Neuronal stem cell (in vitro differentiated cells): Measurements from ENCODE around the gene AWAT2.

Source experiments
- DNase-seq: peaks from one replicate; pipeline ENCODE4 v3.0.0-alpha.2; 2013; ENCODE audit warnings: low spot score
- H2AFZ ChIP-seq: one replicate; pipeline ENCODE4 v1.6.1; 2013; ENCODE audit warnings: mild to moderate bottlenecking, low read length, inconsistent platforms
- H2AK5ac ChIP-seq: 2 replicates; pipeline ENCODE4 v1.6.1; 2013; ENCODE audit warnings: low read depth, mild to moderate bottlenecking, inconsistent platforms, low read length, moderate library complexity, mixed read lengths
- H2BK120ac ChIP-seq: 2 replicates; pipeline ENCODE4 v1.6.1; 2013; ENCODE audit warnings: low read depth, mild to moderate bottlenecking, inconsistent platforms, low read length, moderate library complexity, mixed read lengths
- H2BK12ac ChIP-seq: one replicate; pipeline ENCODE4 v1.6.1; 2013; ENCODE audit warnings: low read length, inconsistent platforms
- H2BK15ac ChIP-seq: 2 replicates; pipeline ENCODE4 v1.6.1; 2013; ENCODE audit warnings: mild to moderate bottlenecking, low read length, inconsistent platforms, mixed read lengths
- H2BK5ac ChIP-seq: one replicate; pipeline ENCODE4 v1.6.1; 2013; ENCODE audit warnings: inconsistent platforms, mild to moderate bottlenecking, low read length, moderate library complexity
- H3K14ac ChIP-seq: one replicate; pipeline ENCODE4 v1.6.1; 2013; ENCODE audit warnings: low read length, inconsistent platforms
- H3K18ac ChIP-seq: 2 replicates; pipeline ENCODE4 v1.6.1; 2013; ENCODE audit warnings: low read length, inconsistent platforms
- H3K23ac ChIP-seq: 2 replicates; pipeline ENCODE4 v1.6.1; 2013; ENCODE audit warnings: low read depth, mild to moderate bottlenecking, mixed read lengths, low read length, inconsistent platforms; ENCODE audit not compliant: poor library complexity
- H3K27ac ChIP-seq: replicated peaks from 3 replicates; pipeline ENCODE4 v1.5.1; 2013; ENCODE audit warnings: low read length, inconsistent platforms
- H3K27me3 ChIP-seq, 3 experiments: 2 replicates each; pipeline ENCODE4 v1.6.1; 2013; ENCODE audit warnings: low read length in 3 of 3, mild to moderate bottlenecking in 2 of 3, inconsistent platforms in 1 of 3, low read depth in 1 of 3, mixed read lengths in 1 of 3, moderate library complexity in 1 of 3; ENCODE audit not compliant: control insufficient read depth in 3 of 3, insufficient read depth in 3 of 3
- H3K36me3 ChIP-seq, 2 donors: replicated peaks in 1 of 2; 2 replicates each; pipeline ENCODE4 v1.6.1; 2013; ENCODE audit warnings: low read length in 2 of 2; ENCODE audit not compliant: control insufficient read depth in 2 of 2, insufficient read depth in 2 of 2
- H3K4ac ChIP-seq: 2 replicates; pipeline ENCODE4 v1.6.1; 2013; ENCODE audit warnings: inconsistent platforms, mild to moderate bottlenecking, low read length, moderate library complexity
- H3K4me1 ChIP-seq, 2 donors: 1 replicate in 1 of 2; 2 replicates in 1 of 2; pipeline ENCODE4 v1.6.1; 2013; ENCODE audit warnings: low read length in 2 of 2, low read depth in 1 of 2; ENCODE audit not compliant: control insufficient read depth in 2 of 2, insufficient read depth in 1 of 2
- H3K4me2 ChIP-seq: one replicate; pipeline ENCODE4 v1.6.1; 2013; ENCODE audit warnings: mild to moderate bottlenecking, low read length, inconsistent platforms; ENCODE audit not compliant: insufficient read depth, poor library complexity, severe bottlenecking
- H3K4me3 ChIP-seq, 2 donors: 2 replicates each; pipeline ENCODE4 v1.5.1; 2013; ENCODE audit warnings: low read length in 2 of 2, mild to moderate bottlenecking in 2 of 2, inconsistent platforms in 1 of 2, moderate library complexity in 1 of 2
- H3K79me1 ChIP-seq: one replicate; pipeline ENCODE4 v1.6.1; 2013; ENCODE audit warnings: low read depth, mild to moderate bottlenecking, inconsistent platforms, low read length, moderate library complexity
- H3K9ac ChIP-seq: one replicate; pipeline ENCODE4 v1.6.1; 2013; ENCODE audit warnings: mild to moderate bottlenecking, low read depth, low read length, inconsistent platforms; ENCODE audit not compliant: poor library complexity
- H3K9me3 ChIP-seq, 2 donors: replicated peaks in 1 of 2; 2 replicates each; pipeline versions ENCODE3 to v1.6.1; 2013; ENCODE audit warnings: low read length in 2 of 2, mild to moderate bottlenecking in 2 of 2, inconsistent platforms in 1 of 2, low read depth in 1 of 2, mixed read lengths in 1 of 2, moderate library complexity in 1 of 2; ENCODE audit not compliant: control insufficient read depth in 2 of 2, insufficient read depth in 1 of 2
- H4K8ac ChIP-seq: one replicate; pipeline ENCODE4 v1.6.1; 2013; ENCODE audit warnings: low read depth, mild to moderate bottlenecking, inconsistent platforms, low read length, moderate library complexity
- H4K91ac ChIP-seq: one replicate; pipeline ENCODE4 v1.6.1; 2013; ENCODE audit warnings: low read length, low read depth, mild to moderate bottlenecking, inconsistent platforms; ENCODE audit not compliant: poor library complexity
- WGBS, 2 donors: extraction: QIAGEN DNeasy Blood & Tissue Kit; methylation state at CpG; one replicate each; pipeline ENCODE4 v1.1.7; 2013; ENCODE audit warnings: missing lambda C conversion rate in 2 of 2, mixed read lengths in 1 of 2; ENCODE audit not compliant: insufficient read length in 2 of 2, insufficient replicate concordance in 1 of 2; ENCODE audit errors: extremely low coverage in 2 of 2; 5-methylcytosine and 5-hydroxymethylcytosine counted together

Gene AWAT2

DNA sequence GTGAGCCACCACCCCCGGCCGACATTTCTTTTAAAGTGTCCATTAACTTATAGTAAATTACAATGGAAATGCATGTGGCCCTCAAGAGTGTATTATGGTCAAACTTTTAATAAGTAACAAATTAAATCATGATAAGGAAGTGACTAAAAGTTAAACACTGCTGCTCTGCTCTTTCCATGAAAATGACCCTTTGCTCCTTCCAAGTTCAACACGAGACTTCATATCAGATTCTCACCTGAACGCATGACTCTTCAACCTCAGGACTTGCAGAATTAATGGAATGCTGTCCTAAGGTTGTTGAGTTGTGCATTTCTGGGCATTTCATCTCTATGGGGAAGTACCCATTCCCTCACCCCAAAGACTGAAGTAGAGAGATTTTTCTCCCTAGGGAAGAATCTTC lies 27.1 kb downstream of the AWAT2 start:
- WGBS, 2 donors = no CpG with 5 or more reads among the region's 4 CpGs

DNA sequence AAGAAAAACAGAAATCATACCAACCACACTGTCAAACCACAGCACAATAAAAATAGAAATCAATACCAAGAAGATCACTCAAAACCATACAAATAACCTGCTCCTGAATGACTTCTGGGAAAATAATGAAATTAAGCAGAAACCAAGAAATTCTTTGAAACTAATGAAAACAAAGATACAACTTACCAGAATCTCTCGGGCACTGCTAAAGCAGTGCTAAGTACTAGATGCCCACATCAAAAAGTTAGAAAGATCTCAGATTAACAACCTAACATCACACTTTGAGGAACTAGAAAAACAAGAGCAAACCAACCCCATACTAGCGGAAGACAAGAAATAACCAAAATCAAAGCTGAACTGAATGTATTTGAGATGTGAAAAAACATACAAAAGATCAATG lies 33.2 kb downstream of the AWAT2 start:
- Histone ChIP-seq H3K4me1 (peaks cover 0 to 6% of the 10 kb centered on the region in 2 donors), H3K18ac (no peak overlapping the region), H3K36me3 (no peaks in the 10 kb centered on the region), H3K9me3 (no peaks in the 10 kb centered on the region), H2BK120ac (no peak overlapping the region), H3K14ac (no peak overlapping the region), H2AK5ac (no peak overlapping the region), H2BK5ac (no peak overlapping the region), H3K27ac (no peak overlapping the region), H3K4me3 (no peak overlapping the region), H3K4me2 (no peak overlapping the region), H4K91ac (no peak overlapping the region), H3K27me3 (no peaks in the 10 kb centered on the region), H3K4ac (no peak overlapping the region), H4K8ac (no peak overlapping the region), H2BK12ac (no peak overlapping the region), H2BK15ac (no peak overlapping the region), H3K23ac (no peak overlapping the region), H3K79me1 (no peaks in the 10 kb centered on the region), H3K9ac (no peak overlapping the region), H2AFZ (no peak overlapping the region)
- no peak for DNase-seq
- WGBS, 2 donors = no CpG with 5 or more reads among the region's 2 CpGs

More for the DNA sequence above, 27.1 kb downstream of the AWAT2 start:
- Histone ChIP-seq H3K4me2 (no peak overlapping the region), H2AFZ (no peak overlapping the region), H3K23ac (no peak overlapping the region), H3K4me1 (no peaks in the 10 kb centered on the region), H3K18ac (no peak overlapping the region), H3K9me3 (no peaks in the 10 kb centered on the region), H3K36me3 (no peaks in the 10 kb centered on the region), H3K14ac (no peak overlapping the region), H3K27ac (no peak overlapping the region), H2BK12ac (no peak overlapping the region), H2BK120ac (no peak overlapping the region), H3K27me3 (peaks cover 0 to 9% (median 0%) of the 10 kb centered on the region in 3 experiments), H2AK5ac (no peak overlapping the region), H4K91ac (no peak overlapping the region), H3K9ac (no peak overlapping the region), H4K8ac (no peak overlapping the region), H2BK5ac (no peak overlapping the region), H2BK15ac (no peak overlapping the region), H3K79me1 (no peaks in the 10 kb centered on the region), H3K4ac (no peak overlapping the region), H3K4me3 (no peak overlapping the region)
- no peak for DNase-seq

DNA sequence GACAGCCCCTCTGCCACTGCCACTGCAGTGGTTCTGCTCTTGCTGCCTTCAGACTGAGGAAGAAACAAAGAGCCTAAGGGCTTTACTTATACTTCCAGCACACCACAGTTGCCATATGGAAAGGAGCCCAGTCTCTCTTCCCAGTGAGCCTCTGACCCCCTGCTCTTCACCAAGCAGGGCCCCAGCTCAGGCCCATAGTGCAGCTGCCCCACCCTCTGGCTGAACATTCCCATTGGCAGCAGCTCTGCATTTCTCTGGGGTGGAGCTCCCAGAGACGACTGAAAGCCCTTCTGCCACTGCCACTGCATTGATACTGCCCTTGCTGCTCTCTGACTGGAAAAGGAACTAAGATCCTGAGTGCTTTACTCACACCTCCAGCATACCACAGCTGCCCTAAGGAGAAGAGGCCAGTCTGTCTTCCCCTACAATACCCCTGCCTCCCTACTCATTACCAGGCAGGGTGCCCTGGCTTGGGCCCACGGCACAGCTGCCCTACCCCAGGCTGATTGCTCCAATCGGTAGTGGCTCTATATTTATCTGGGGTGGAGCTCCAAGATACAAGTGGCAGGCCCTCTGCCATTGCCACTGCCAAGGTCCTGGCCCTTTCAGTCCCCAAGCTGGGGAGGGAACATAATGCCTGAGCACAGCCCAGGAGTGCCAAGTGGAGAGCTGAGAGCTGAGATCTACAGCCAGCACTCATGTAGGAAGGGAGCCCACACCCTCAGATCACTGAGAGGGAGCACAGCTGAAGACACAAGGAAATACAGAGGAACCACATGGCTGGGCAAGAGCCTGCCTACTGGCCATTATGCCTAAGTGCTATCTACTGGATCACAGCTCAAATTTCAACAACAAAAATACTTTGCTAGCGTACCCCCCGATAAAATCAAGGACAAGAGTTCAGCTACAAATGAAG lies 36.0 kb downstream of the AWAT2 start:
- no CpG with 5 or more reads among the region's 5 CpGs for WGBS, 2 donors
- H3K4me1 ChIP-seq = peaks cover 0 to 6% of the 10 kb centered on the region in 2 donors
- H2BK12ac ChIP-seq = no peak overlapping the region
- no peaks in the 10 kb centered on the region for H3K36me3 ChIP-seq
- H3K9ac ChIP-seq = no peak overlapping the region
- no peaks in the 10 kb centered on the region for H3K27me3 ChIP-seq
- no peak overlapping the region for H4K91ac ChIP-seq
- no peak overlapping the region for H3K27ac ChIP-seq
- no peak overlapping the region for H2AK5ac ChIP-seq
- H3K4ac ChIP-seq = no peak overlapping the region
- no peak overlapping the region for H3K23ac ChIP-seq
- no peak overlapping the region for H3K4me3 ChIP-seq
- H4K8ac ChIP-seq = no peak overlapping the region
- no peak overlapping the region for H3K18ac ChIP-seq
- DNase-seq = no peak
- H3K4me2 ChIP-seq = no peak overlapping the region
- no peak overlapping the region for H2AFZ ChIP-seq
- no peaks in the 10 kb centered on the region for H3K79me1 ChIP-seq
- no peaks in the 10 kb centered on the region for H3K9me3 ChIP-seq
- no peak overlapping the region for H2BK120ac ChIP-seq
- no peak overlapping the region for H3K14ac ChIP-seq
- H2BK15ac ChIP-seq = no peak overlapping the region
- H2BK5ac ChIP-seq = no peak overlapping the region

DNA sequence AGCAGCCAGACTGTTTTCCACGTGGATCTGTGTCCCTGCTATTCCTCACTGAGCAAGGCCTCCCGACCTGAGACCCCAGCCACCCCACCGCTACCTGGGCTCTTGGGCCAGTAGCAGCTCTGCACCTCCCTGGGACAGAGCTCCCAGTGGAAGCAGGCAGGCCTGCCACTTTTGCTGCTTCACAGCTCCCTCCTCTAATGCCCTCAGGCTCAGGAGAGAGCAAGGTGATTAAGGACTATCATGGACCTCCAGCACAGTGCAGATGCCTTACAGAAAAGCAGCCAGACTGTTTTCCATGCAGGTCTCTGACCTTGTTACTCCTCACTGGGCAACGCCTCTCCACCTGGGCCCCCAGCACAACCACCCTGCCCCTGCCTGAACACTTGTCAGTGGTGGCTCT lies 37.0 kb downstream of the AWAT2 start:
- no peak overlapping the region for H2BK15ac ChIP-seq
- H3K9me3 ChIP-seq = no peaks in the 10 kb centered on the region
- WGBS, 2 donors = no CpG with 5 or more reads among the region's 4 CpGs
- H3K4me2 ChIP-seq = no peak overlapping the region
- H3K36me3 ChIP-seq = no peaks in the 10 kb centered on the region
- H3K14ac ChIP-seq = no peak overlapping the region
- no peak for DNase-seq
- no peak overlapping the region for H2BK12ac ChIP-seq
- H3K4me1 ChIP-seq = peaks cover 0 to 6% of the 10 kb centered on the region in 2 donors
- H2AK5ac ChIP-seq = no peak overlapping the region
- H3K18ac ChIP-seq = peak overlapping the region; percentile 38
- no peaks in the 10 kb centered on the region for H3K79me1 ChIP-seq
- no peak overlapping the region for H2BK120ac ChIP-seq
- H3K27ac ChIP-seq = no peak overlapping the region
- H3K9ac ChIP-seq = peak overlapping the region; percentile 21
- no peak overlapping the region for H3K23ac ChIP-seq
- no peak overlapping the region for H4K91ac ChIP-seq
- H3K4me3 ChIP-seq = no peak overlapping the region
- H3K27me3 ChIP-seq = no peaks in the 10 kb centered on the region
- no peak overlapping the region for H4K8ac ChIP-seq
- no peak overlapping the region for H2AFZ ChIP-seq
- H3K4ac ChIP-seq = no peak overlapping the region
- no peak overlapping the region for H2BK5ac ChIP-seq
